Measurements from ENCODE around the gene KRTAP12-1.
A peak's percentile ranks its signal among the peaks of the same experiment; 100 is the strongest.

Gene KRTAP12-1, protein sequence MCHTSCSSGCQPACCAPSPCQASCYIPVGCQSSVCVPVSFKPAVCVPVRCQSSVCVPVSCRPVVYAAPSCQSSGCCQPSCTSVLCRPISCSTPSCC

DNA sequence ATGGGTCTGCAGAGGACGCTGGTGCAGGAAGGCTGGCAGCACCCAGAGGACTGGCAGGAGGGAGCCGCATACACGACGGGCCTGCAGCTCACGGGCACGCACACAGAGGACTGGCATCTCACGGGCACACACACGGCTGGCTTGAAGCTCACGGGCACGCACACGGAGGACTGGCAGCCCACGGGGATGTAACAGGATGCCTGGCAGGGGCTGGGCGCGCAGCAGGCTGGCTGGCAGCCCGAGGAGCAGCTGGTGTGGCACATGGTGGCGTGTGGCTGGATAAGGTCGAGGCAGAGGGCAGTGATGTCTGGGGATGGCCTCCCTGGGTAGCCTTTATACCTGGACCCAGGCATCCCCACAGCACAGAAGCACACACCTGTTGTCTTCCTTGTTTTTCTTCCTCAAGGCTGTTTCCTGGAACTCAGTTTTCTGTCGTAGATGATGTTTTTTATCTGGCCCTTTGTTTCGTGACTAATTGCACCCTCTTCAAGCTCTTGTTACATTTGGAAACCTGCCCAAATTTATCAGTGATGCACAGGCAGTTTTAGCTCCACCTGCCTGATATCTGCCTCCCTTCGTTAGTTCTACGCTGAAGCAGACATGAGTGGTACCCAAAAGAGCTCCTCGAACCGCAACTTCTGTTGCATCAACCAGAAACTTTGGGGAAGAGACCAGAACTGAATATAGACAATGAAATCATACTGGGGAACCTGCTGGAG, at the start of gene KRTAP12-1:
Gene KRTAP12-1 (minus strand): TSS at position 303 of the 719 bp plus-strand sequence. CDS start 40 bp downstream, at position 263.
- H3K9me3 ChIP-seq (ENCODE audit: severe bottlenecking): peaks cover 3% of the 10 kb centered on the region
- TF ChIP-seq CTCF (IDR thresholded peaks at IDR 0.05; ENCODE audit: low read depth, low read length): no peak
- H3K27me3 ChIP-seq (ENCODE audit: insufficient read depth, low read depth, severe bottlenecking): no peaks in the 10 kb centered on the region
- no peak within 1 kb of the TSS for H3K4me3 ChIP-seq (ENCODE audit: low read depth, low read length)
- no peak for DNase-seq
- H3K27ac ChIP-seq: no peak within 1 kb of the TSS
- H3K36me3 ChIP-seq: no peaks in the 10 kb centered on the region

GRCh38 chr21:44730951-44731579, 49.1 kb upstream of the KRTAP12-1 start:
- DNase-seq: no peak
- no peak for TF ChIP-seq CTCF (IDR thresholded peaks at IDR 0.05; ENCODE audit: low read depth, low read length)
- Histone ChIP-seq H3K27me3 (ENCODE audit: insufficient read depth, low read depth, severe bottlenecking) (no peaks in the 10 kb centered on the region), H3K27ac (peak overlapping the region; percentile 61), H3K36me3 (no peaks in the 10 kb centered on the region), H3K4me3 (ENCODE audit: low read depth, low read length) (no peak overlapping the region), H3K9me3 (ENCODE audit: severe bottlenecking) (peaks cover 32% of the 10 kb centered on the region)

DNA sequence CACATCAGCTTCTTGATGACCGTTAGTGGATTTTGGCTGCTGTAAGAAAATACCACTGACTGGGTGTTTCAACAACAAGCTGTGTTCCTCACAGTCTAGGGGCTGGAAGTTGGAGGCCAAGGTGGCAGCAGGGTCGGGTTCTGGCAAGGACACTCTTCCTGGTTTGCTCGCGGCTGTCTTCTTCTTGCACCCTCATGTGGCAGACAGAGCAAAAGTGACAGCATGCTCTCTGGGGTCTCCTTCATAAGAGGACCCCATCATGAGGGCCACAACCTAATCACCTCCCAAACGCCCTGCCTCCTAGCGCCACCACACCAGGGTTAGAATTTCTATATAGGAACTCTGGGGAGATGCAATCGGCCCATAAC, 48.0 kb upstream of the KRTAP12-1 start:
- Histone ChIP-seq H3K4me3 (ENCODE audit: low read depth, low read length) (no peak overlapping the region), H3K27ac (no peak overlapping the region; the same call in 1 of the 2 replicates), H3K36me3 (no peaks in the 10 kb centered on the region), H3K9me3 (ENCODE audit: severe bottlenecking) (peaks cover 25% of the 10 kb centered on the region), H3K27me3 (ENCODE audit: insufficient read depth, low read depth, severe bottlenecking) (no peaks in the 10 kb centered on the region)
- no peak for TF ChIP-seq CTCF (IDR thresholded peaks at IDR 0.05; ENCODE audit: low read depth, low read length)
- no peak for DNase-seq

DNA sequence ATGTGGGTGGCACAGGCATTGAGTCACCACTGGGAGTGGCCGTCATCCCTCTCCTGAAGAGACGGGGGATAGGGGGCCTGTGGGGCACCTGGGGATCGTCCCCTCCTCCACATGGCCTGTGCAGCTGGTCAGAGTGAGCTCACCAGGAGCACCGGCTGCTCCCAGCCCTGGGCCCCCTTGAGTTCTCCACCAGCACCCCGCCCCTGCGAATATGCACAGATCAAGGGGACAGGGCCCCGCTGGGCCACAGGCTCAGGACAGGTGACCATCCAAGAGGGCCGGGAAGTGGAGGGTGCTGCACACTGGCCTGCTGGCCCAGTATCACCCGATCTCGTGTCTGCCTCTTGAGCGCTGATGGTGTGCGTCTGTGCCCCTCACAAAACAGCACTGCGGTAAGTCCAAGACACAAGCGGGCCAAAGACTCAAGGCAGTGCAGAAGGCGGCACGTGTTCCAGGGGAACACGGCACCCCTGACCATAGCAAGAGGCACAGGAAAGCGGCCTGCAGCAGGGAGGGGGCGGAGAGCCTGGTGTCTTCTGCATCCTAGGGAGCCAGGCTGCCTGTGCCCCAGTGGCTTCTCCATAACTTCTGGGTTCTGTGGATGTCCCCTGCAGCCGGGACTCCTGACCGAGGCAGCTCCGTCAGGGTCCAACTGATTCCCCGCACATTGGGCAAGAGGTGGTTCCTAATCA, 47.5 kb upstream of the KRTAP12-1 start:
- Histone ChIP-seq H3K36me3 (no peaks in the 10 kb centered on the region), H3K27me3 (ENCODE audit: insufficient read depth, low read depth, severe bottlenecking) (no peaks in the 10 kb centered on the region), H3K27ac (no peak overlapping the region), H3K4me3 (ENCODE audit: low read depth, low read length) (no peak overlapping the region), H3K9me3 (ENCODE audit: severe bottlenecking) (peaks cover 25% of the 10 kb centered on the region)
- no peak for DNase-seq
- no peak for TF ChIP-seq CTCF (IDR thresholded peaks at IDR 0.05; ENCODE audit: low read depth, low read length)

GRCh38 chr21:44728716-44729115, 46.8 kb upstream of the KRTAP12-1 start:
- no peak for DNase-seq
- H3K27me3 ChIP-seq (ENCODE audit: insufficient read depth, low read depth, severe bottlenecking): no peaks in the 10 kb centered on the region
- TF ChIP-seq CTCF (IDR thresholded peaks at IDR 0.05; ENCODE audit: low read depth, low read length): no peak
- no peak overlapping the region for H3K27ac ChIP-seq
- no peak overlapping the region for H3K4me3 ChIP-seq (ENCODE audit: low read depth, low read length)
- H3K36me3 ChIP-seq: no peaks in the 10 kb centered on the region
- peaks cover 27% of the 10 kb centered on the region for H3K9me3 ChIP-seq (ENCODE audit: severe bottlenecking)
